Tibial nerve (tissue), 4 donors: ENCODE data around the gene GALNT14.

Experiments
- CTCF ChIP-seq, 5 experiments: fragments of 200-600 bp in 3 of 5; fragments of 450-650 bp in 2 of 5; sonication (generic) in 3 of 5; IDR thresholded peaks; one replicate each; pipeline ENCODE4 v1.5.1; 2016 to 2019; ENCODE audit warnings: antibody characterized with exemption in 5 of 5, mild to moderate bottlenecking in 3 of 5, moderate library complexity in 2 of 5
- EP300 ChIP-seq, 2 donors: sonication (generic); formaldehyde crosslinking; IDR thresholded peaks; one replicate each; pipeline ENCODE4 v1.6.1; 2017; ENCODE audit warnings: antibody characterized with exemption in 2 of 2, mild to moderate bottlenecking in 1 of 2
- POLR2A ChIP-seq, 2 donors: fragments of 450-650 bp; IDR thresholded peaks; one replicate each; pipeline ENCODE4 v1.6.1; 2017; ENCODE audit warnings: antibody characterized with exemption in 2 of 2, mild to moderate bottlenecking in 2 of 2, moderate library complexity in 2 of 2

- TF ChIP-seq CTCF (IDR thresholded peaks at IDR 0.05) (no peak), POLR2A (IDR thresholded peaks at IDR 0.05) (no peak), EP300 (IDR thresholded peaks at IDR 0.05) (no peak)
Observed at GRCh38 chr2:30910686-30911085, 227.6 kb downstream of the GALNT14 start.
